ENCODE results near the gene MAN2B2. TPM values are rescaled to one million over a fixed set of nuclear protein-coding genes. Genes with fewer than 3 reads are reported as not detected.

Gene MAN2B2
- total and polyA plus RNA-seq, 7 donors, result 1.8 to 6.6 (median 3.2) TPM

- peaks cover 9% of the 10 kb centered on the region for H3K4me1 ChIP-seq
- H3K27ac ChIP-seq, result no peak overlapping the region
- ATAC-seq, result no peak
- no peak for DNase-seq
- WGBS, 3 donors, result 93 to 95% (median 95%) methylated on average over 10 of the region's 10 CpGs
- intact Hi-C loops (cut with DNase I), result no loop called here
- H3K27me3 ChIP-seq (ENCODE audit: insufficient read depth in 3 of 3, low read length in 2 of 3), result peaks cover 0 to 1% (median 0%) of the 10 kb centered on the region in 3 donors
- H3K4me3 ChIP-seq, result no peak overlapping the region
- H3K9me3 ChIP-seq, result no peaks in the 10 kb centered on the region
- peaks cover 0 to 8% of the 10 kb centered on the region in 2 donors for H3K36me3 ChIP-seq (ENCODE audit: insufficient read depth in 1 of 2, low read depth in 1 of 2)
- TF ChIP-seq CTCF (IDR thresholded peaks at IDR 0.05), result no peak
Observed at GRCh38 chr4:6577409-6577808, 2.4 kb downstream of the MAN2B2 start.

- ATAC-seq (no peak), DNase-seq (no peak)
- 94 to 98% (median 95%) methylated on average over 9 of the region's 9 CpGs for whole genome bisulfite sequencing, 3 donors
- H3K4me1 ChIP-seq, result peaks cover 9% of the 10 kb centered on the region
- peaks cover 0 to 1% (median 0%) of the 10 kb centered on the region in 3 donors for H3K27me3 ChIP-seq (ENCODE audit: insufficient read depth in 3 of 3, low read length in 2 of 3)
- H3K9me3 ChIP-seq, result peaks cover 5% of the 10 kb centered on the region
- no peak for TF ChIP-seq CTCF (IDR thresholded peaks at IDR 0.05)
- no peak overlapping the region for H3K27ac ChIP-seq
- H3K4me3 ChIP-seq, result no peak overlapping the region
- H3K36me3 ChIP-seq (ENCODE audit: insufficient read depth in 1 of 2, low read depth in 1 of 2), result peaks cover 0 to 8% of the 10 kb centered on the region in 2 donors
- intact Hi-C loops (cut with DNase I), result no loop called here
Observed at GRCh38 chr4:6578221-6578620, 3.2 kb downstream of the MAN2B2 start.

GRCh38 chr4:6580353-6580752, 5.4 kb downstream of the MAN2B2 start:
- H3K36me3 ChIP-seq (ENCODE audit: insufficient read depth in 1 of 2, low read depth in 1 of 2), result peaks cover 0 to 8% of the 10 kb centered on the region in 2 donors

GRCh38 chr4:6581566-6582121, 6.7 kb downstream of the MAN2B2 start:
- WGBS, 3 donors, result 92 to 94% (median 92%) methylated on average over 10 to 11 of the region's 11 CpGs

More at GRCh38 chr4:6580353-6580752, 5.4 kb downstream of the MAN2B2 start:
- no peak overlapping the region for H3K4me3 ChIP-seq
- TF ChIP-seq CTCF (IDR thresholded peaks at IDR 0.05), result no peak
- H3K27ac ChIP-seq, result no peak overlapping the region
- DNase-seq (no peak), ATAC-seq (no peak)
- no peaks in the 10 kb centered on the region for H3K27me3 ChIP-seq (ENCODE audit: insufficient read depth in 3 of 3, low read length in 2 of 3)
- H3K9me3 ChIP-seq, result peaks cover 6% of the 10 kb centered on the region
- intact Hi-C loops (cut with DNase I), result no loop called here
- peaks cover 2% of the 10 kb centered on the region for H3K4me1 ChIP-seq
- 82 to 94% (median 90%) methylated on average over 6 of the region's 6 CpGs for WGBS, 3 donors

More at GRCh38 chr4:6581566-6582121, 6.7 kb downstream of the MAN2B2 start:
- DNase-seq (no peak), ATAC-seq (no peak)
- Histone ChIP-seq H3K27me3 (ENCODE audit: insufficient read depth in 3 of 3, low read length in 2 of 3) (no peaks in the 10 kb centered on the region), H3K36me3 (ENCODE audit: insufficient read depth in 1 of 2, low read depth in 1 of 2) (peaks cover 0 to 8% of the 10 kb centered on the region in 2 donors), H3K27ac (no peak overlapping the region), H3K9me3 (peaks cover 6% of the 10 kb centered on the region), H3K4me3 (no peak overlapping the region), H3K4me1 (no peaks in the 10 kb centered on the region)
- TF ChIP-seq CTCF (IDR thresholded peaks at IDR 0.05), result no peak
- intact Hi-C loops (cut with DNase I), result no loop called here

Measured in psoas muscle (tissue), 8 donors.